NCI-H1092 treated with DMSO at 0.1 percent for 48 hours (cell line): Measurements from ENCODE around the gene PTPN1.
"Not testable (repeated sequence)": the region's sequence is repeated elsewhere in the genome, so short reads cannot be mapped to it uniquely, and the experiment has no call there.

Source experiments
- DNase-seq: peaks from one replicate; lab custom pipeline; 2025; lab: John Stamatoyannopoulos, UW

Gene PTPN1

GRCh38 chr20:50532221-50532620 lies 22.0 kb downstream of the PTPN1 start:
- DNase-seq: no peak

GRCh38 chr20:50533061-50533460 lies 22.9 kb downstream of the PTPN1 start:
- DNase-seq: no peak

GRCh38 chr20:50533464-50533863 lies 23.3 kb downstream of the PTPN1 start:
- DNase-seq: no peak

GRCh38 chr20:50534567-50534966 lies 24.4 kb downstream of the PTPN1 start:
- no peak for DNase-seq

- no peak for DNase-seq
These were observed 25.0 kb downstream of the PTPN1 start for GRCh38 chr20:50535162-50535561.

- no peak for DNase-seq
These were observed 26.1 kb downstream of the PTPN1 start for GRCh38 chr20:50536333-50536732.

- DNase-seq: peak; percentile 9
These were observed 27.5 kb downstream of the PTPN1 start for GRCh38 chr20:50537546-50538201.

- DNase-seq: no peak
These were observed 28.1 kb downstream of the PTPN1 start for GRCh38 chr20:50538276-50538675.

GRCh38 chr20:50539798-50540197 lies 29.6 kb downstream of the PTPN1 start:
- not testable (repeated sequence) for DNase-seq

- DNase-seq: no peak
These were observed 30.7 kb downstream of the PTPN1 start for GRCh38 chr20:50540620-50541605.

- DNase-seq: no peak
These were observed 31.4 kb downstream of the PTPN1 start for GRCh38 chr20:50541606-50542041.

- no peak for DNase-seq
These were observed 33.1 kb downstream of the PTPN1 start for GRCh38 chr20:50543326-50543725.

GRCh38 chr20:50545126-50545525 lies 34.9 kb downstream of the PTPN1 start:
- DNase-seq: no peak

GRCh38 chr20:50546729-50547314 lies 36.6 kb downstream of the PTPN1 start:
- DNase-seq: no peak

- no peak for DNase-seq
These were observed 37.8 kb downstream of the PTPN1 start for GRCh38 chr20:50547964-50548363.

GRCh38 chr20:50548396-50548795 lies 38.2 kb downstream of the PTPN1 start:
- no peak for DNase-seq

GRCh38 chr20:50550531-50550930 lies 40.3 kb downstream of the PTPN1 start:
- DNase-seq: no peak

GRCh38 chr20:50551288-50551687 lies 41.1 kb downstream of the PTPN1 start:
- no peak for DNase-seq

- DNase-seq: no peak
These were observed 42.8 kb downstream of the PTPN1 start for GRCh38 chr20:50552979-50553378.

GRCh38 chr20:50554694-50555579 lies 44.8 kb downstream of the PTPN1 start:
- DNase-seq: no peak

GRCh38 chr20:50555662-50556061 lies 45.5 kb downstream of the PTPN1 start:
- no peak for DNase-seq
